Hematopoietic multipotent progenitor cell treated with erythropoietin and hydrocortisone succinate and interleukin-3 and kit ligand, for 17 days (in vitro differentiated cells): Measurements from ENCODE around the gene DCAF11.

Experiments
- DNase-seq: peaks from one replicate; pipeline ENCODE4 v3.0.0-alpha.2; 2015; ENCODE audit warnings: low spot score

Gene DCAF11

GRCh38 chr14:24139272-24139934, 24.8 kb downstream of the DCAF11 start:
- no peak for DNase-seq

GRCh38 chr14:24141097-24141880, 26.7 kb downstream of the DCAF11 start, which contains the start of gene EMC9:
EMC9 (minus strand) TSS chr14:24141591; CDS start chr14:24141304, 287 bp downstream.
- DNase-seq = peak; percentile 98

- no peak for DNase-seq
Measured at GRCh38 chr14:24143511-24143910, 28.9 kb downstream of the DCAF11 start.

- no peak for DNase-seq
Measured at GRCh38 chr14:24144451-24144850, 29.9 kb downstream of the DCAF11 start.

- no peak for DNase-seq
Measured at GRCh38 chr14:24145219-24145618, 30.6 kb downstream of the DCAF11 start.

DNA sequence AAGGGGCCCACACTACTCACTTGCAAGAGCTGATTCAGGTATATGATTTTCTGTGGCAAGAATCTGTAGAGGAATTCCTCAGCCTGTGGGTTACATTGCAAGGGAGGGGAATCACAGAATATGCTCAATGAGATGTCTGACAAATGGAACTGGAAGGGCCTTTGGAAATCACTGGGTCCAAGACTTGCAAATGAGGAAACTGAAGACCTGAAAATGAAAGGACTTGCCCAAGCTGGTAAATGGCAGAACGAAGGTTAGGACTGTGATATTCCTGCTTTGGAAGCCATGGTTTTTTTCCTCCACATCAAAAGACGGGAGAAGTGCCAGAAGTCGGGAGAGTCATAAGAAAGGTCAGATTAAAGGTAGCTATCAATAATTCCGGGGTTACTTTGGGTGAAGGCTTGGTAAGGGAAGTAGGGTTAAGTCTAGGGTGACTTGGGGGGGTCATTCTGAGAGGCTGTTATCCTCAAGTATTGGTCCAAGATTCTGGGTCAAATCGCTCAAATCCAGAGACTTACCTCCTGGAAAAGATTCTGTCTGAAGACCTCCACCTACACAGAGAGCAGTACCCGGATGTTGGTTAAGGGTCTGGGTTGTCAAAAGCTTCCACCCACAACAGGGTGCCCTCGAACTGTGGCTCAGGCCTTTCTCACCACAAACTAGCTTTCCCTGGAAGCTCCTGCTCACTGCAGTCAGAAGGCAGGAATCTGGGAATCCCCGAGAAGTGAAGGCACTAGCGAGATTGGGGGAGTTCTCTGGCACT, 31.3 kb downstream of the DCAF11 start:
- no peak for DNase-seq

- DNase-seq = peak; percentile 85
Measured at GRCh38 chr14:24146453-24146977, 31.9 kb downstream of the DCAF11 start, which contains the start of gene PSME2. PSME2 (minus strand) TSS chr14:24146610; CDS start chr14:24146581, 29 bp downstream.

DNA sequence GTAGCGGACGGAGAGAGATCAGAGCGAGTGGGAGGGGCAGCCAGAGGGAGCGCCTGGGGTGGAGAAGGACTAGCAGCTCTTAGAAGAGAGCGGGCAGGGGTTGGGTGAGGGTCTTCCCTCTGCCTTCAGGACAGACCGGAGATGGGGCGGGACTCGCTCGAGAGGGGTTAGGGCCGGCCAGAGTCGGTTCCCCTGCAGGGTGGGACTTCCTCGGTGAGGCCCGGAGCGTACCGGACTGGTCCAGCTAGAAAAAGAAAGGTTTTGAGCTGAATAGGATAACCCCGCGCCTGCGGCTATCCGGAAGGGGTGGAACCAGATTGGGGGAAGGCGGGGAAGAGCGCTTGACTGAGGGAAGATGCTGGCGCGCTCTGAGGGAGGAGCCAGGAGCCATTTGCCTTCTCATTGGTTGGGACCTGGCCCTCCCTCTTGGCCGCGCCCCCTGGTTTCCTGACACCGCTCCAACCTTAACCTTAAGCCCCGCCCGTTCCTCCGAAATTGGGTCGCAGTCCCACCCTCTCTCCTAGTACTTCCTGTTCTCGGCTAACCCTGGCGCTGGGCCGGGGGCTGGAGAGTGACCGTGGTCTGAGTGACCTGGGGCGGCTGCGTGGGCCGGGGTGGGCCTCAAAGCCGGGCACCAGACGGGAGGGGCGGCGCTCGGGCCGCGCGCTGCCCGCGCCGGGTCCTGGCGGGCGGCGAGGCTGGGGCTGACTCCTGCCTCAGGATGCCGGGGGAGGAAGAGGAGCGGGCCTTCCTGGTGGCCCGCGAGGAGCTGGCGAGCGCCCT, 32.6 kb downstream of the DCAF11 start, which contains the start of gene RNF31:
Gene RNF31, plus strand, starts transcription at position 521 of the 783 bp plus-strand sequence. Its CDS starts 201 bp downstream, at position 722.
- DNase-seq = peak; percentile 98

DNA sequence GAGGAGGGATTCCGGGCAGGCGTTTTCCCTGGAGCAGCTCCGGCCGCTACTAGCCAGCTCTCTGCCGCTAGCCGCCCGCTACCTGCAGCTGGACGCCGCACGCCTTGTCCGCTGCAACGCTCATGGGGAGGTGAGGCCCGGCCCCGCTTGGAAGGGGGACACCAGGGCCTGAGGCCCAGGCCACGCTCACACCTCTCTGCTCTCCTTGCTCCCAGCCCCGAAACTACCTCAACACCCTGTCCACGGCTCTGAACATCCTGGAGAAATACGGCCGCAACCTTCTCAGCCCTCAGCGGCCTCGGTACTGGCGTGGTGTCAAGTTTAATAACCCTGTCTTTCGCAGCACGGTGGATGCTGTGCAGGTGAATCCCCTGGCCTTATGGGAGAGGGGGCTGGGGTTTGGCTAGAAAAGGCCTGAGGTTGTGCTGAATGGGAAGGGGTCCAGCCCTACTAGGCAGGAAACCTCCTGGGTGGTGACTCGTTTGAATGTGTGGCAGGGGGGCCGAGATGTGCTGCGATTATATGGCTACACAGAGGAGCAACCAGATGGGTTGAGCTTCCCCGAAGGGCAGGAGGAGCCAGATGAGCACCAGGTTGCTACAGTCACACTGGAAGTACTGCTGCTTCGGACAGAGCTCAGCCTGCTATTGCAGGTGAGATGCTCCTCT, 33.3 kb downstream of the DCAF11 start:
- no peak for DNase-seq

GRCh38 chr14:24149302-24149969, 34.9 kb downstream of the DCAF11 start:
- no peak for DNase-seq

DNA sequence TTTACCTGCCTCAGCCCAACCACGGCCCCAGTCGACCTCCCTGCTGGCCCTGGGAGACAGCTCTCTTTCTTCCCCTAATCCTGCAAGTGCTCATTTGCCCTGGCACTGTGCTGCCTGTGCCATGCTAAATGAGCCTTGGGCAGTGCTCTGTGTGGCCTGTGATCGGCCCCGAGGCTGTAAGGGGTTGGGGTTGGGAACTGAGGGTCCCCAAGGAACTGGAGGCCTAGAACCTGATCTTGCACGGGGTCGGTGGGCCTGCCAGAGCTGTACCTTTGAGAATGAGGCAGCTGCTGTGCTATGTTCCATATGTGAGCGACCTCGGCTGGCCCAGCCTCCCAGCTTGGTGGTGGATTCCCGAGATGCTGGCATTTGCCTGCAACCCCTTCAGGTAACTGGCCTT, 35.5 kb downstream of the DCAF11 start:
- DNase-seq = no peak

GRCh38 chr14:24150567-24150966, 36.0 kb downstream of the DCAF11 start:
- DNase-seq = no peak

DNA sequence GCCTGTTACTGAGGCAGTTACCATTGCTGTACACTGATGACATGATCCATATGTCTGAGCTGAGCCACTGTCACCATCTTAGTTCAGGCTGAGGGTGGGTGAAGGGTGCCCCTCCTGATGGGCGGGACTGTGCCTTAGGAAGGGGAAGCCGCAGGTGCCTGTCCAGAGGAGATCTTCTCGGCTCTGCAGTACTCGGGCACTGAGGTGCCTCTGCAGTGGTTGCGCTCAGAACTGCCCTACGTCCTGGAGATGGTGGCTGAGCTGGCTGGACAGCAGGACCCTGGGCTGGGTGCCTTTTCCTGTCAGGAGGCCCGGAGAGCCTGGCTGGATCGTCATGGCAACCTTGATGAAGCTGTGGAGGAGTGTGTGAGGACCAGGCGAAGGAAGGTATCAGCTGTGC, 36.4 kb downstream of the DCAF11 start:
- no peak for DNase-seq

- DNase-seq = no peak
Measured at GRCh38 chr14:24151404-24152080, 37.0 kb downstream of the DCAF11 start.

DNA sequence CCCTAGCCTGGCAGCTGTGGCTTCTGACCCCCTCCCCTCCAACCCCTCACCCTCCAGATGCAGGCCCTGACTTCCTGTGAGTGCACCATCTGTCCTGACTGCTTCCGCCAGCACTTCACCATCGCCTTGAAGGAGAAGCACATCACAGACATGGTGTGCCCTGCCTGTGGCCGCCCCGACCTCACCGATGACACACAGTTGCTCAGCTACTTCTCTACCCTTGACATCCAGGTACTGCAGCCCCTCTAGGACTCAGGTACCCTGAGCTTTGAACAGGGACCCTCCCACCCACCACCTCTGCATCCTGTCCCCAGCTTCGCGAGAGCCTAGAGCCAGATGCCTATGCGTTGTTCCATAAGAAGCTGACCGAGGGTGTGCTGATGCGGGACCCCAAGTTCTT, 40.5 kb downstream of the DCAF11 start:
- DNase-seq = no peak

GRCh38 chr14:24156840-24157239, 42.3 kb downstream of the DCAF11 start:
- DNase-seq = no peak

- DNase-seq = no peak
Measured at GRCh38 chr14:24157331-24157730, 42.8 kb downstream of the DCAF11 start.

DNA sequence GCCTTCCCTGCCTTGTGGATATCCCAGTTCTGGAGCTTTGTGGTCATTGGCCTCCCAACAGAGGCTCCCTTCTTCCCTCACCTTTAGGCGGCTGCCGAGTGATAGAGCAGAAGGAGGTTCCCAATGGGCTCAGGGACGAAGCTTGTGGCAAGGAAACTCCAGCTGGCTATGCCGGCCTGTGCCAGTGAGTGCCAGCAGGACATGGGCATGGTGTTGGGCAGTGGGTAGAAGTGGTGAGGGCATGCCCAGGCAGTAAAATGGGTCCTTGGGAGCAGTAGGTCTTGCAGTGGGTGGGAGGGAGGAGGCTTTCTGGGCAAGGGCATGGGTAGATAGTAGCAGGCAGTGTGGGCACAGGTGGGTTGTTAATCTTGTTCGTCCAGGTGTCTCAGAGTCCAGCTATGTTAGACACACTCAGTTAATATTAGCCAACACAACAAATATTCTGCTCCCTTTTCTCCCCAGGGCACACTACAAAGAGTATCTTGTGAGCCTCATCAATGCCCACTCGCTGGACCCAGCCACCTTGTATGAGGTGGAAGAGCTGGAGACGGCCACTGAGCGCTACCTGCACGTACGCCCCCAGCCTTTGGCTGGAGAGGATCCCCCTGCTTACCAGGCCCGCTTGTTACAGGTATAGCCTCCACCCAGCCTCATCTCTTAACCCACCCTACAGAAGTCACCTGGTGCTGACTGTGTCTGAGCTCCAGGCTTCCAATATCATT, 45.4 kb downstream of the DCAF11 start:
- no peak for DNase-seq

- no peak for DNase-seq
Measured at GRCh38 chr14:24160499-24160849, 45.9 kb downstream of the DCAF11 start.
